Neuronal stem cell (in vitro differentiated cells): ENCODE data around the gene ARFRP1.

Source experiments
- DNase-seq: peaks from one replicate; pipeline ENCODE4 v3.0.0-alpha.2; 2013; ENCODE audit warnings: low spot score
- H2AFZ ChIP-seq: one replicate; pipeline ENCODE4 v1.6.1; 2013; ENCODE audit warnings: mild to moderate bottlenecking, low read length, inconsistent platforms
- H2AK5ac ChIP-seq: 2 replicates; pipeline ENCODE4 v1.6.1; 2013; ENCODE audit warnings: low read depth, mild to moderate bottlenecking, inconsistent platforms, low read length, moderate library complexity, mixed read lengths
- H2BK120ac ChIP-seq: 2 replicates; pipeline ENCODE4 v1.6.1; 2013; ENCODE audit warnings: low read depth, mild to moderate bottlenecking, inconsistent platforms, low read length, moderate library complexity, mixed read lengths
- H2BK12ac ChIP-seq: one replicate; pipeline ENCODE4 v1.6.1; 2013; ENCODE audit warnings: low read length, inconsistent platforms
- H2BK15ac ChIP-seq: 2 replicates; pipeline ENCODE4 v1.6.1; 2013; ENCODE audit warnings: mild to moderate bottlenecking, low read length, inconsistent platforms, mixed read lengths
- H2BK5ac ChIP-seq: one replicate; pipeline ENCODE4 v1.6.1; 2013; ENCODE audit warnings: inconsistent platforms, mild to moderate bottlenecking, low read length, moderate library complexity
- H3K14ac ChIP-seq: one replicate; pipeline ENCODE4 v1.6.1; 2013; ENCODE audit warnings: low read length, inconsistent platforms
- H3K18ac ChIP-seq: 2 replicates; pipeline ENCODE4 v1.6.1; 2013; ENCODE audit warnings: low read length, inconsistent platforms
- H3K23ac ChIP-seq: 2 replicates; pipeline ENCODE4 v1.6.1; 2013; ENCODE audit warnings: low read depth, mild to moderate bottlenecking, mixed read lengths, low read length, inconsistent platforms; ENCODE audit not compliant: poor library complexity
- H3K27ac ChIP-seq: replicated peaks from 3 replicates; pipeline ENCODE4 v1.5.1; 2013; ENCODE audit warnings: low read length, inconsistent platforms
- H3K27me3 ChIP-seq, 3 experiments: 2 replicates each; pipeline ENCODE4 v1.6.1; 2013; ENCODE audit warnings: low read length in 3 of 3, mild to moderate bottlenecking in 2 of 3, inconsistent platforms in 1 of 3, low read depth in 1 of 3, mixed read lengths in 1 of 3, moderate library complexity in 1 of 3; ENCODE audit not compliant: control insufficient read depth in 3 of 3, insufficient read depth in 3 of 3
- H3K36me3 ChIP-seq, 2 donors: replicated peaks in 1 of 2; 2 replicates each; pipeline ENCODE4 v1.6.1; 2013; ENCODE audit warnings: low read length in 2 of 2; ENCODE audit not compliant: control insufficient read depth in 2 of 2, insufficient read depth in 2 of 2
- H3K4ac ChIP-seq: 2 replicates; pipeline ENCODE4 v1.6.1; 2013; ENCODE audit warnings: inconsistent platforms, mild to moderate bottlenecking, low read length, moderate library complexity
- H3K4me1 ChIP-seq, 2 donors: 1 replicate in 1 of 2; 2 replicates in 1 of 2; pipeline ENCODE4 v1.6.1; 2013; ENCODE audit warnings: low read length in 2 of 2, low read depth in 1 of 2; ENCODE audit not compliant: control insufficient read depth in 2 of 2, insufficient read depth in 1 of 2
- H3K4me2 ChIP-seq: one replicate; pipeline ENCODE4 v1.6.1; 2013; ENCODE audit warnings: mild to moderate bottlenecking, low read length, inconsistent platforms; ENCODE audit not compliant: insufficient read depth, poor library complexity, severe bottlenecking
- H3K4me3 ChIP-seq, 2 donors: 2 replicates each; pipeline ENCODE4 v1.5.1; 2013; ENCODE audit warnings: low read length in 2 of 2, mild to moderate bottlenecking in 2 of 2, inconsistent platforms in 1 of 2, moderate library complexity in 1 of 2
- H3K79me1 ChIP-seq: one replicate; pipeline ENCODE4 v1.6.1; 2013; ENCODE audit warnings: low read depth, mild to moderate bottlenecking, inconsistent platforms, low read length, moderate library complexity
- H3K9ac ChIP-seq: one replicate; pipeline ENCODE4 v1.6.1; 2013; ENCODE audit warnings: mild to moderate bottlenecking, low read depth, low read length, inconsistent platforms; ENCODE audit not compliant: poor library complexity
- H3K9me3 ChIP-seq, 2 donors: replicated peaks in 1 of 2; 2 replicates each; pipeline versions ENCODE3 to v1.6.1; 2013; ENCODE audit warnings: low read length in 2 of 2, mild to moderate bottlenecking in 2 of 2, inconsistent platforms in 1 of 2, low read depth in 1 of 2, mixed read lengths in 1 of 2, moderate library complexity in 1 of 2; ENCODE audit not compliant: control insufficient read depth in 2 of 2, insufficient read depth in 1 of 2
- H4K8ac ChIP-seq: one replicate; pipeline ENCODE4 v1.6.1; 2013; ENCODE audit warnings: low read depth, mild to moderate bottlenecking, inconsistent platforms, low read length, moderate library complexity
- H4K91ac ChIP-seq: one replicate; pipeline ENCODE4 v1.6.1; 2013; ENCODE audit warnings: low read length, low read depth, mild to moderate bottlenecking, inconsistent platforms; ENCODE audit not compliant: poor library complexity
- WGBS, 2 donors: extraction: QIAGEN DNeasy Blood & Tissue Kit; methylation state at CpG; one replicate each; pipeline ENCODE4 v1.1.7; 2013; ENCODE audit warnings: missing lambda C conversion rate in 2 of 2, mixed read lengths in 1 of 2; ENCODE audit not compliant: insufficient read length in 2 of 2, insufficient replicate concordance in 1 of 2; ENCODE audit errors: extremely low coverage in 2 of 2; 5-methylcytosine and 5-hydroxymethylcytosine counted together

ARFRP1 gene

GRCh38 chr20:63748070-63748933 lies 40.5 kb upstream of the ARFRP1 start:
- Histone ChIP-seq H3K4me3 (peak overlapping the region in 1 of 2 donors; percentile 35), H3K27ac (no peak overlapping the region), H4K91ac (no peak overlapping the region), H3K9me3 (no peaks in the 10 kb centered on the region), H3K4me1 (peaks cover 6 to 8% of the 10 kb centered on the region in 2 donors), H2AK5ac (no peak overlapping the region), H3K27me3 (no peaks in the 10 kb centered on the region), H3K18ac (no peak overlapping the region), H3K23ac (no peak overlapping the region), H3K14ac (no peak overlapping the region), H3K36me3 (peaks cover 2 to 58% of the 10 kb centered on the region in 2 donors), H2BK5ac (no peak overlapping the region), H2BK120ac (no peak overlapping the region), H2BK15ac (no peak overlapping the region), H3K4ac (no peak overlapping the region), H2BK12ac (no peak overlapping the region), H3K79me1 (peaks cover 5% of the 10 kb centered on the region), H3K9ac (no peak overlapping the region), H4K8ac (no peak overlapping the region), H2AFZ (no peak overlapping the region), H3K4me2 (no peak overlapping the region)
- no peak for DNase-seq
- no CpG with 5 or more reads among the region's 20 CpGs for WGBS, 2 donors

- Histone ChIP-seq H2AFZ (no peak overlapping the region), H2BK5ac (no peak overlapping the region), H3K79me1 (peaks cover 5% of the 10 kb centered on the region), H3K14ac (no peak overlapping the region), H4K91ac (no peak overlapping the region), H3K36me3 (peaks cover 6 to 58% of the 10 kb centered on the region in 2 donors), H3K9ac (no peak overlapping the region), H2BK12ac (no peak overlapping the region), H3K18ac (no peak overlapping the region), H4K8ac (no peak overlapping the region), H3K23ac (no peak overlapping the region), H3K9me3 (no peaks in the 10 kb centered on the region), H3K4me2 (no peak overlapping the region), H3K4ac (no peak overlapping the region), H2BK15ac (no peak overlapping the region), H3K27ac (no peak overlapping the region), H3K4me1 (peaks cover 6 to 8% of the 10 kb centered on the region in 2 donors), H3K27me3 (no peaks in the 10 kb centered on the region), H2AK5ac (no peak overlapping the region), H3K4me3 (no peak overlapping the region), H2BK120ac (no peak overlapping the region)
- no CpG with 5 or more reads among the region's 13 CpGs for WGBS, 2 donors
- DNase-seq = no peak
These were observed 39.9 kb upstream of the ARFRP1 start for GRCh38 chr20:63747622-63748069.

GRCh38 chr20:63746751-63747315 lies 39.1 kb upstream of the ARFRP1 start:
- no peak overlapping the region for H4K91ac ChIP-seq
- no CpG with 5 or more reads among the region's 47 CpGs for WGBS, 2 donors
- H3K9me3 ChIP-seq = no peaks in the 10 kb centered on the region
- peaks cover 8% of the 10 kb centered on the region for H3K79me1 ChIP-seq
- H2BK5ac ChIP-seq = no peak overlapping the region
- H3K9ac ChIP-seq = no peak overlapping the region
- H4K8ac ChIP-seq = no peak overlapping the region
- peaks cover 6 to 8% of the 10 kb centered on the region in 2 donors for H3K4me1 ChIP-seq
- H3K23ac ChIP-seq = peak overlapping the region; percentile 85
- DNase-seq = no peak
- peaks cover 10 to 62% of the 10 kb centered on the region in 2 donors for H3K36me3 ChIP-seq
- no peak overlapping the region for H3K14ac ChIP-seq
- no peak overlapping the region for H2BK120ac ChIP-seq
- no peak overlapping the region for H3K4me2 ChIP-seq
- no peaks in the 10 kb centered on the region for H3K27me3 ChIP-seq
- no peak overlapping the region for H2BK12ac ChIP-seq
- H2BK15ac ChIP-seq = no peak overlapping the region
- H3K4ac ChIP-seq = no peak overlapping the region
- no peak overlapping the region for H3K4me3 ChIP-seq
- H3K18ac ChIP-seq = no peak overlapping the region
- H2AK5ac ChIP-seq = peak overlapping the region; percentile 28
- no peak overlapping the region for H3K27ac ChIP-seq
- no peak overlapping the region for H2AFZ ChIP-seq
